Measurements from ENCODE around the gene ZDHHC22. TPM values are rescaled to one million over a fixed set of nuclear protein-coding genes. Genes with fewer than 3 reads are reported as not detected.
A peak's percentile ranks its signal among the peaks of the same experiment; 100 is the strongest.
"Not testable (repeated sequence)": the region's sequence is repeated elsewhere in the genome, so short reads cannot be mapped to it uniquely, and the experiment has no call there.

ZDHHC22 gene
- total RNA-seq, 2 donors from 2014 or later, result not detected

DNA sequence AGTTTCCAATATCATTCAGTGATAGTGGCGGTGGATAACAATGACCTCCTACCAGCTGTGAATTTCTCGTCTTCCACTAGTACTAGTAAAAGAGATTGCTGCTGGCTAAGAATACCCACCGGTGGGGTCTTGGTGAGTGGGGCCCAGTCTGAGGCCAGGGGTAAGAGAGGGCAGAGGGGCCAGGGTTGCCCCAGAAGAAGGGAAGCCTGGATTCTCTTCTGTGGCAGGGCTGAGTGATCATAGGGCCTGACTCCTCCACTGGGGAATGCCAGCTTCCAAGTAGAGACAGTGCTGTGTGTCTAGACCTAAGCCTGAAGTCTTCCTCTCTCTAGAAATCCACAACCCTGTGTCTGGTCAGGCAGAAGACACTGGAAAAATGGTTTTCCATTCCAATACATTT, 34.3 kb upstream of the ZDHHC22 start:
- Mint-ChIP-seq H3K4me3 (no peak overlapping the region), H3K4me1 (ENCODE audit: low read depth in 2 of 2) (no peaks in the 10 kb centered on the region), H3K36me3 (peaks cover 4% of the 10 kb centered on the region), H3K9me3 (no peaks in the 10 kb centered on the region), H3K27me3 (peaks cover 16 to 17% of the 10 kb centered on the region in 2 donors), H3K27ac (no peak overlapping the region)
- ATAC-seq, result peak in 1 of 2 donors; percentile 60
- DNase-seq (ENCODE audit: low spot score), result no peak

DNA sequence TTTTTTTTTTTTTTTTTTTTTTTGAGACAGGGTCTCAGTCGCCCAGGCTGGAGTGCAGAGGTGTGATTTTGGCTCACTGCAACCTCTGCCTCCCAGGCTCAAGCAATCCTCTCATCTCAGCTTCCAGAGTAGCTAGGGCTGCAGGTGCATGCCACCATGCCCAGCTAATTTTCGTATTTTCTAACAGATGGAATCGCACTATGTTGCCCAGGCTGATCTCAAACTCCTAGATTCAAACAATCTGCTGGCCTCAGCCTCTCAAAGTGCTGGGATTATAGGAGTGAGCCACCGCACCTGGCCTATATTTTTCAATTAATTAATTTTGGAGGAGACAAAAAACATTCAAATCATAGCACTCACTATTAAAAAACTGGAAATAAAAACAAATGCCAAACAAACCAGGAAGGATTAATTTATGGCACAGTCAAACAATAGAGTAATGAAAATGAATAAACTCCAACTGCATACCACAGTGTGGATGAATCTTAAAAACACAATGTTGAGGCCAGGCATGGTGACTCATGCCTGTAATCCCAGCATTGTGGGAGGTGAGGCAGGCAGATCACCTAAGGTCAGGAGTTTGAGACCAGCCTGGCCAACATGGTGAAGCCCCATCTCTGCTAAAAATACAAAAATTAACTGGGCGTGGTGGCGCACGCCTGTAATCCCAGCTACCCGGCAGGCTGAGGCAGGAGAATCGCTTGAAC, 32.5 kb upstream of the ZDHHC22 start:
- peaks cover 14% of the 10 kb centered on the region for H3K36me3 Mint-ChIP-seq
- peaks cover 17 to 27% of the 10 kb centered on the region in 2 donors for H3K27me3 Mint-ChIP-seq
- H3K4me1 Mint-ChIP-seq (ENCODE audit: low read depth in 2 of 2); DNase-seq (ENCODE audit: low spot score); H3K9me3 Mint-ChIP-seq; H3K4me3 Mint-ChIP-seq; ATAC-seq; H3K27ac Mint-ChIP-seq: not testable (repeated sequence)

DNA sequence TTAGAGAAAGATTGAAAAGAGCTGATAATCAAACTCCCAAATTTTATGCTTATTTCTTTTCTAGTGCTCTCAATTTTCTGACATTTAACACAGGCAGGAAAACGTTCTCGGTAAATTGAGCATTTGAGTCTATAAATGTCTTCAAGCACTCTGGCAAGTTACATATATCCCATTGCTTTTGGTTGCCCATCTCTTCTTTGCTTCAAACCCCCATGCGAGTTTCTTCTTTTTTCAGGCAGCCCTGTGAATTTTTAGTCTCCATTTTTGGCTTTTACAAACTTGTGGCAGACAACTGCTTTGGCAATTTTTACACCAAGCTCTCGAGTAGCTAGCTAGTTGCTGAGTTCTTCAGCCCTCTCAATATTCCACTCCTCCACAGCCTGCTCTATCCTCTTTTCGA, 31.3 kb upstream of the ZDHHC22 start:
- Mint-ChIP-seq H3K4me1 (ENCODE audit: low read depth in 2 of 2) (no peaks in the 10 kb centered on the region), H3K36me3 (peaks cover 14% of the 10 kb centered on the region), H3K9me3 (peaks cover 5% of the 10 kb centered on the region), H3K4me3 (no peak overlapping the region), H3K27me3 (peaks cover 22 to 27% of the 10 kb centered on the region in 2 donors), H3K27ac (no peak overlapping the region)
- ATAC-seq (no peak), DNase-seq (ENCODE audit: low spot score) (no peak)

DNA sequence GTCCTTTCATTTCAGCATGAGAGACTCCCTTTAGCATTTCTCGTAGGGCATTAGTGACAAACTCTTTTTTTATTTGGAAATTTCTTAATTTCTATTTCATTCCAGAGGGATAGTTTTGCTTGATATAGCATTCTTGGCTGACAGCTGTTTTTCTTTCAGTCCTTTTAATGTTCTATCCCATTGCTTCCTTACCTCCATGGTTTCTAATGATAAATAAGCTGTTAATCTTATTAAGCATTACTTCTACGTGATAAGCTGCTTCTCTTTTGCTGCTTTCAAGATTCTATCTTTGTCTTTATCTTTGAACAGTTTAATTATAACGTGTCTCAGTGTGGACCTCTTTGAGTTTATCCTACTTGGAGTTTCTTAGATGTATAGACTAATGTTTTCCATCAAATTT, 28.5 kb upstream of the ZDHHC22 start:
- Mint-ChIP-seq H3K9me3 (peaks cover 5% of the 10 kb centered on the region), H3K4me1 (ENCODE audit: low read depth in 2 of 2) (no peaks in the 10 kb centered on the region), H3K27me3 (peaks cover 21% of the 10 kb centered on the region in 2 donors), H3K27ac (no peak overlapping the region), H3K4me3 (no peak overlapping the region), H3K36me3 (peaks cover 14% of the 10 kb centered on the region)
- DNase-seq (ENCODE audit: low spot score) (no peak), ATAC-seq (no peak)

DNA sequence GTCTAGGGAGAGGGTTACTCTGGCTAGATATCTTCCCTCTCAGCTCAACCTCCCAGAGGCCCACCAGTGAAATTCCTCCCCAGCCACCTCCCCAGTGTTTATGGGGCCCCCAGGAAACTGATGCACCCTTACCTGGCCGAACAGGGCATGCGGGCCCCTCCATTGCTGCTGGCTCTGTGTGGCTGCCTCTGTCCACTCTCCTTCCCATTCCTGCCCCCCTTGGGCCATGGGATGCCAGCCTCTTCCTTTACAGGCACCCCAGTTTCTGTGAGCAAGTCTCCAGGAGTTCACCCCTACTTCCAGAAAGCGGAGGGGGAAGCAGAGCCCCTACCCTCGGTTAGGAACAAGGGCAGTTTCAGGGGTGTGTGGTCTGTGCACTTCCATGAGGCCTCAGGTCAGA, 19.4 kb upstream of the ZDHHC22 start:
- H3K27ac Mint-ChIP-seq, result no peak overlapping the region
- DNase-seq (ENCODE audit: low spot score) (no peak), ATAC-seq (no peak)
- H3K9me3 Mint-ChIP-seq, result no peaks in the 10 kb centered on the region
- no peaks in the 10 kb centered on the region for H3K36me3 Mint-ChIP-seq
- peaks cover 33 to 41% of the 10 kb centered on the region in 2 donors for H3K27me3 Mint-ChIP-seq
- H3K4me3 Mint-ChIP-seq, result no peak overlapping the region
- no peaks in the 10 kb centered on the region for H3K4me1 Mint-ChIP-seq (ENCODE audit: low read depth in 2 of 2)

DNA sequence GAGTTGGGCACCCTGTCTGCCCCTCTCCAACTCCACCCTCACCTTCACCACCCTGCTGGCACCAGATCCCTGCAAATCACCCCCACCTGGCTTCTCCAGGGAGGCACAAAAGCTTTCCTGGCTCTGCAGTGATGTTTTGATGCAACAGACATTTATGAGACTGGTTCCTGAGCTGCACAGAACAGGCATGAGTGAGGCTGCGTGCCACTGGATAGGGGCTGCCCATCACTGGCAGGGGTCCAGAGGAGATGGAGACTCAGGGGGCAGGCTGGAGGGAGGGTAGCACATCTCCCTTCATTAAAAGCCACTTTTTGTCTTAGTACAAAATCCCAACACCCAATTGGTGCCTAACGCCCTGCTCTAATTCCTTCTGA, 17.3 kb upstream of the ZDHHC22 start:
- DNase-seq (ENCODE audit: low spot score), result no peak
- Mint-ChIP-seq H3K27ac (no peak overlapping the region), H3K4me1 (ENCODE audit: low read depth in 2 of 2) (no peaks in the 10 kb centered on the region), H3K4me3 (no peak overlapping the region), H3K36me3 (no peaks in the 10 kb centered on the region), H3K9me3 (no peaks in the 10 kb centered on the region), H3K27me3 (peaks cover 41% of the 10 kb centered on the region in 2 donors)
- ATAC-seq, result no peak

DNA sequence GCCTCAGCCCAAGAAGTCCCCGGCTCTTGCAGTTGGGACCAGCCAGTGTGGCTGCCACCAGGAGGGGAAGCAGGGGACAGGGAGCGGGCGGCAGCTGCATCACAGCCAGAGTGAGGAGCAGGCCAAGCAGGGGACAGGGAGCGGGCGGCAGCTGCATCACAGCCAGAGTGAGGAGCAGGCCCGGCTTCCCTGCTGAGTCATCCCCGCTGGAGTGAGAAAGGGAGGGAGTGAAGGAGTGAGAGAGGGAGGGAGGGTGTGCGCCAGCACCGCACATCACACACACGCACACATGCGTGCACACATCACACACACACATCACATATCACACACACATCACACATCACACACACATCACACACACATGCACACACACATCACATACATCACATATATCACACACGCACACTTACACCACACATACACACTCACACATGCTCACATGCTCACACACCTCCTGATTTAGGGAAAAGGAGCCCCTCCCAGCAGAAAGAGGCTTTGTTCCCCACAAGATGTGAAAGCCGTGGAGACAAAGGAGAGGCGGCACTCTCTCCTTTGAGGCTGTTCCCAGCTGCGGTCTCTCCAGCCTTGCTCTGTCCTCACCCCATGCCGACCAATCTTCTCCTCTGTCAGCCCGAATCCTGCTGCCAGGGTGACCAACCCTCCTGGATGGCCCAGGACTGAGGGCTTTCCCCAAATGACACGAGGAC, 16.7 kb upstream of the ZDHHC22 start:
- Mint-ChIP-seq H3K27ac (no peak overlapping the region), H3K27me3 (peaks cover 42 to 44% of the 10 kb centered on the region in 2 donors), H3K36me3 (no peaks in the 10 kb centered on the region), H3K9me3 (no peaks in the 10 kb centered on the region), H3K4me1 (ENCODE audit: low read depth in 2 of 2) (no peaks in the 10 kb centered on the region), H3K4me3 (no peak overlapping the region)
- no peak for DNase-seq (ENCODE audit: low spot score)
- ATAC-seq, result peak; percentile 22 to 30

DNA sequence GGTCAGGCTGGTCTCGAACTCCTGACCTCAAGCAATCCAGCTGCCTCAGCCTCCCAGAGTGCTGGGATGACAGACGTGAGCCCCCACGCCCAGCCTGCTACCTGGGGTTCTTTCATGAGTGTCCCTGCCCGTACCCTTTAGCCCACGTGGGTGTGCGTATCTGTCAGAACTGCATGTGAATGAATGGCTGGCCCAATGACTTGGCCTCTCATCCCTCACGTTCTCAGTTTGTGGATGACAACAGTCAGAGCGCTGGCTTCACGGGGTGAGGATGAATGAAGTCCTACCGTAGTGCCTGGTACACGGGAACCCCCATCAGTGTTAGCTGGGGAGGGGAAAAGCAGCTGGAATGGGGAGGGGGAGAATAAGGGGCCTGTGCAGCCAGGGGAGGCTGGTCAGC, 16.1 kb upstream of the ZDHHC22 start:
- ATAC-seq, result no peak
- DNase-seq (ENCODE audit: low spot score), result no peak
- H3K36me3 Mint-ChIP-seq, result no peaks in the 10 kb centered on the region
- peaks cover 43 to 47% of the 10 kb centered on the region in 2 donors for H3K27me3 Mint-ChIP-seq
- H3K9me3 Mint-ChIP-seq, result no peaks in the 10 kb centered on the region
- no peak overlapping the region for H3K4me3 Mint-ChIP-seq
- no peak overlapping the region for H3K27ac Mint-ChIP-seq
- no peaks in the 10 kb centered on the region for H3K4me1 Mint-ChIP-seq (ENCODE audit: low read depth in 2 of 2)

DNA sequence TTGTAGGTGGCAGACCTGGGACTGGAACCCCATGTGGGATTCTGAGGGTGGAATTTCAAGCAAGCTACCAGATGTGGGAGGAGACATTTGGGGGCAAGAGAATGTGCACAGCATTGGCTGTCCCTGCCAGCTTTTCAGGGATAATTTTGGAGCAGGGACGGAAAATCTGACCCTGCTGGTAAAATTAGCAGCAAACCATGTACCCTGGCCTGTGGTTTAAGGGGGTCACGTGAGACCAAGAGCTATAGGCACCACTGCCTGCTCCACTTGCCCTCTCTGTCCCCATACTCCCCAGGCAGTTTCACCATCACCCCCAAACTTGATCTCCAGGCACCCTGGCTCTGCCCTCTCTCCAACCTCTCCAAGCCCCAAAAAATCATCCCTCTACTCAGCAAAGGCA, 13.5 kb upstream of the ZDHHC22 start:
- Mint-ChIP-seq H3K4me3 (no peak overlapping the region), H3K36me3 (no peaks in the 10 kb centered on the region), H3K27me3 (peaks cover 41 to 43% of the 10 kb centered on the region in 2 donors), H3K4me1 (ENCODE audit: low read depth in 2 of 2) (no peaks in the 10 kb centered on the region), H3K27ac (no peak overlapping the region), H3K9me3 (no peaks in the 10 kb centered on the region)
- ATAC-seq (no peak), DNase-seq (ENCODE audit: low spot score) (no peak)

DNA sequence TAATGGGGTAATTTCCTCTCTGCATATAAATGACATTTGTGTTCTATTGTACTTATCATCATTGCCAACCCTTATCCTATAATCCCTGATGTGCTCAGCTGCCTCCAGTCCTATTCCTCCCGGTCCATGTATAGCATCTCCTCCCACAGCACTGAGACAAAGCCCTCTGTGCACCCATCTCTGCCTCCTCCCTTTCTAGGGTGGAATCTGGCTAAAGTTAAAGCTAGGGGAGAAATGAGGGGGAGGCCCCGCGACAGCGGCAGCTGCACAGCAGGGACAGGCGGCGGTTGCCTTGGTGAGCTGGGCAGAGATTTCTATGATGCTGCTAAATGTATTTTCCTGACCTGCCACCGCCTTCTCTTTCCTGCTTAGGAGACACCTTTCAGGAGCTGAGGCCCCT, 12.8 kb upstream of the ZDHHC22 start:
- Mint-ChIP-seq H3K27me3 (peaks cover 41 to 43% of the 10 kb centered on the region in 2 donors), H3K27ac (no peak overlapping the region), H3K4me3 (no peak overlapping the region), H3K4me1 (ENCODE audit: low read depth in 2 of 2) (no peaks in the 10 kb centered on the region), H3K36me3 (no peaks in the 10 kb centered on the region), H3K9me3 (no peaks in the 10 kb centered on the region)
- no peak for ATAC-seq
- no peak for DNase-seq (ENCODE audit: low spot score)

DNA sequence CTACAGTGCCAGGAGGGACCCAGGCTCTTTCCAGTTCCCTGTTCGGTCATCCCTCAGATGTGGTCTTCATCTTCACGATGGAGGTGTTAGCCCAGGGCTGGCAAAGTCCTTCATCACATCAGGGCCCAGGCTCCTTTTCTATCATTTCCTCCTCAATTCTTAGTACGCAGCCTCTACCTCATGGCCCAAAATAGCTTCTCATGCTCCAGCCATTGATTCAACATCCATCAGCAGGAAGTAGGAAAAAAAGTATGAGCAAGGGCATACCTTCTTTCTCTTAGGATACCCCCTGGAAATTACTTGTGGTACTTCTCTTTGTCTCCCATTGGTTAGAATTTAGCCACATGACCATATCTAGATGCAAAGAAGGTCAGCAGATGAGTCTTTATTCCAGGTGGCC, 12.2 kb upstream of the ZDHHC22 start:
- Mint-ChIP-seq H3K27me3 (peaks cover 37 to 42% of the 10 kb centered on the region in 2 donors), H3K27ac (no peak overlapping the region), H3K9me3 (no peaks in the 10 kb centered on the region), H3K4me3 (no peak overlapping the region), H3K36me3 (no peaks in the 10 kb centered on the region), H3K4me1 (ENCODE audit: low read depth in 2 of 2) (no peaks in the 10 kb centered on the region)
- no peak for ATAC-seq
- no peak for DNase-seq (ENCODE audit: low spot score)

DNA sequence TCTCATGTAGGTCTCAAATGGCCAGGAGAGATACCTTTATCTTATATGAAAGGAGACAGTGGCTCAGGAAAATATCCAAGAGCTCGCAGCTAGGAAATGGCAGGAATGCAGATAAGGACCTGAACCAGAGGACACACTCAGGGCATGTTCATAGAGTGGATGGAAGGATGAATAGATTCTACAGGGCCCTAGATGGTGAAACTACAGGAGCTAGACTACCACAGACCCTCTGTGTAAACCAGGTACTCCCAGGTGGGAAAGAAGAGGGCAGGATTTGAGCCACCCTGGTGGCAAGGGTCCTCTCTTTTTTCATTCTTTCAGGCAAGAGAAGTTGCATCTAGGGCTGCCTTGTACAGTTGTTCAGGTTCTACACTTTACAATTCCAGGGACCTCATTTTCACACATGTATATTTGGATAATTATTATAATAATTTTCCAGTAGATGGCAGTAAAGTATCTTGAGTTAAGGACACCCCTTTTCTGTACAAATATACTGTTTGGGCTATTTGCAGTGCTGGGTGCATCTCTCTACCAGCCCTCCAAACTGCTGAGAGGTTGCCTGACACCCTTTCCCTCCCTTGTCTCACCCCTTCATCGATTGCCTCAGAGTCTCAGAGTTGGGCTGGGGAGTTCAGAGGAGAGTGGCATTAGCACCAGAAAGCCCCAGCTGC, 10.5 kb upstream of the ZDHHC22 start:
- H3K4me3 Mint-ChIP-seq, result no peak overlapping the region
- H3K36me3 Mint-ChIP-seq, result no peaks in the 10 kb centered on the region
- DNase-seq (ENCODE audit: low spot score) (no peak), ATAC-seq (peak in 1 of 2 donors; percentile 20)
- H3K27me3 Mint-ChIP-seq, result peaks cover 26 to 42% of the 10 kb centered on the region in 2 donors
- H3K27ac Mint-ChIP-seq, result no peak overlapping the region
- no peaks in the 10 kb centered on the region for H3K9me3 Mint-ChIP-seq
- H3K4me1 Mint-ChIP-seq (ENCODE audit: low read depth in 2 of 2), result no peaks in the 10 kb centered on the region

DNA sequence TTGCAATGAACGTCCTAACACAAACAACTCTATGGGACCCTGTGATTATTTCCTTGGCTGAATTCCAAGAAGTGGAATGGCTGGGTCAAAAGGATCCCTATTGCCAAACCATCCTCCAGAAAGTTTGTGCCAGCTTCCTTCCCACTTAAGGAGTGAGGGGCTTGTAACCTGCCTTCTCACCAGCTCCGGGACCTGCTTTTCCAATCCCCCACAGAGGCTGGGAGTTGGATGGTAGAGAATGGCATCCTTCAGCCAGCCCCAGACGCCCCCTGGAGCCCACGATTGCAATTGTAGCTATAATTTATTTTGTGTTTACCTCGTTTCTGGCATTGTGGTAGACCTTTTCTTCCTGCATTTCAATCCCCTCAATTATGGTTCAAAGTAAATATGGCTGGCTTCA, 9.7 kb upstream of the ZDHHC22 start:
- no peak for DNase-seq (ENCODE audit: low spot score)
- Mint-ChIP-seq H3K27ac (no peak overlapping the region), H3K9me3 (no peaks in the 10 kb centered on the region), H3K4me3 (no peak overlapping the region), H3K27me3 (peaks cover 27 to 50% of the 10 kb centered on the region in 2 donors), H3K36me3 (no peaks in the 10 kb centered on the region), H3K4me1 (ENCODE audit: low read depth in 2 of 2) (no peaks in the 10 kb centered on the region)
- ATAC-seq, result no peak

All from natural killer cell treated with Interleukin-12 subunit alpha and Interleukin-12 subunit beta and Interleukin-15 and Interleukin-18, amount 100 ng/mL, for 72 hours (primary cell).